GM21360 (cell line): ENCODE data around the gene PPP1R37.

ENCODE experiments used
- ATAC-seq: cut with Tn5 transposase; IDR thresholded peaks from one replicate; pipeline ENCODE4 v1.9.1; 2021; ENCODE audit warnings: mild to moderate bottlenecking, moderate library complexity; ENCODE audit not compliant: unreplicated experiment

PPP1R37 gene

GRCh38 chr19:45136507-45137178 is 43.7 kb downstream of the PPP1R37 start:
- no peak for ATAC-seq

GRCh38 chr19:45137179-45137761 is 44.3 kb downstream of the PPP1R37 start:
- ATAC-seq, result no peak

GRCh38 chr19:45138303-45138751 is 45.3 kb downstream of the PPP1R37 start:
- ATAC-seq, result no peak

GRCh38 chr19:45139286-45140143 is 46.5 kb downstream of the PPP1R37 start:
- ATAC-seq, result no peak

- no peak for ATAC-seq
Observed at GRCh38 chr19:45140144-45140503, 47.1 kb downstream of the PPP1R37 start.

- ATAC-seq, result no peak
Observed at GRCh38 chr19:45140533-45140932, 47.6 kb downstream of the PPP1R37 start.

GRCh38 chr19:45141203-45141900 is 48.4 kb downstream of the PPP1R37 start:
- no peak for ATAC-seq

- no peak for ATAC-seq
Observed at GRCh38 chr19:45142016-45142725, 49.2 kb downstream of the PPP1R37 start.

GRCh38 chr19:45142726-45143110 is 49.7 kb downstream of the PPP1R37 start:
- no peak for ATAC-seq

- ATAC-seq, result no peak
Observed at GRCh38 chr19:45144431-45145269, 51.7 kb downstream of the PPP1R37 start.

GRCh38 chr19:45145270-45146189 is 52.6 kb downstream of the PPP1R37 start:
- no peak for ATAC-seq

GRCh38 chr19:45146251-45146650 is 53.3 kb downstream of the PPP1R37 start:
- ATAC-seq, result no peak

- no peak for ATAC-seq
Observed at GRCh38 chr19:45146741-45147205, 53.8 kb downstream of the PPP1R37 start.

GRCh38 chr19:45147835-45148676 is 55.1 kb downstream of the PPP1R37 start:
- ATAC-seq, result no peak

- no peak for ATAC-seq
Observed at GRCh38 chr19:45149129-45149528, 56.1 kb downstream of the PPP1R37 start.

- ATAC-seq, result no peak
Observed at GRCh38 chr19:45150180-45150579, 57.2 kb downstream of the PPP1R37 start.

- no peak for ATAC-seq
Observed at GRCh38 chr19:45150751-45151281, 57.8 kb downstream of the PPP1R37 start.
